ENCODE results near the gene KRTAP5-6.

The KRTAP5-6 gene

GRCh38 chr11:1746956-1747752 lies 50.2 kb downstream of the KRTAP5-6 start:
- no peak for DNase-seq
